IPS-20b (cell line): Measurements from ENCODE around the gene STXBP6.

Experiments used
- H3K27ac ChIP-seq: one replicate; pipeline ENCODE4 v1.5.1; 2013; ENCODE audit warnings: low read length
- H3K27me3 ChIP-seq: 2 replicates; pipeline ENCODE4 v1.6.1; 2013; ENCODE audit warnings: mild to moderate bottlenecking, low read length, inconsistent platforms; ENCODE audit not compliant: insufficient read depth
- H3K36me3 ChIP-seq: 2 replicates; pipeline ENCODE4 v1.6.1; 2013; ENCODE audit warnings: low read depth, mild to moderate bottlenecking, inconsistent platforms, low read length, moderate library complexity; ENCODE audit not compliant: insufficient read depth
- H3K4me1 ChIP-seq: 2 replicates; pipeline ENCODE4 v1.6.1; 2013; ENCODE audit warnings: mild to moderate bottlenecking, control low read depth, inconsistent platforms, low read length, moderate library complexity; ENCODE audit not compliant: insufficient read depth
- H3K4me3 ChIP-seq: 2 replicates; pipeline ENCODE4 v1.5.1; 2013; ENCODE audit warnings: mild to moderate bottlenecking, low read length, inconsistent platforms
- H3K9ac ChIP-seq: 2 replicates; pipeline ENCODE4 v1.6.1; 2013; ENCODE audit warnings: low read depth, mild to moderate bottlenecking, inconsistent platforms, low read length, moderate library complexity
- H3K9me3 ChIP-seq: 2 replicates; pipeline ENCODE4 v1.6.1; 2013; ENCODE audit warnings: mild to moderate bottlenecking, low read depth, low read length, inconsistent platforms; ENCODE audit not compliant: insufficient read depth

STXBP6 gene

GRCh38 chr14:24874514-24875202 is 175.3 kb downstream of the STXBP6 start:
- H3K4me1 ChIP-seq, result no peaks in the 10 kb centered on the region

GRCh38 chr14:24873551-24873950 is 176.4 kb downstream of the STXBP6 start:
- H3K27ac ChIP-seq, result no peak overlapping the region
- no peak overlapping the region for H3K9ac ChIP-seq
- no peak overlapping the region for H3K4me3 ChIP-seq
- no peaks in the 10 kb centered on the region for H3K9me3 ChIP-seq
- no peaks in the 10 kb centered on the region for H3K36me3 ChIP-seq
- H3K27me3 ChIP-seq, result no peaks in the 10 kb centered on the region
- peaks cover 4% of the 10 kb centered on the region; the same call in 1 of the 2 replicates for H3K4me1 ChIP-seq

More at GRCh38 chr14:24874514-24875202, 175.3 kb downstream of the STXBP6 start:
- Histone ChIP-seq H3K4me3 (no peak overlapping the region), H3K27me3 (no peaks in the 10 kb centered on the region), H3K9ac (no peak overlapping the region), H3K9me3 (no peaks in the 10 kb centered on the region), H3K36me3 (no peaks in the 10 kb centered on the region), H3K27ac (no peak overlapping the region)

GRCh38 chr14:24870949-24871701 is 178.8 kb downstream of the STXBP6 start:
- peaks cover 4% of the 10 kb centered on the region; the same call in 1 of the 2 replicates for H3K4me1 ChIP-seq
- no peaks in the 10 kb centered on the region for H3K9me3 ChIP-seq
- H3K36me3 ChIP-seq, result no peaks in the 10 kb centered on the region
- H3K27me3 ChIP-seq, result no peaks in the 10 kb centered on the region
- no peak overlapping the region for H3K4me3 ChIP-seq
- no peak overlapping the region for H3K27ac ChIP-seq
- no peak overlapping the region for H3K9ac ChIP-seq

GRCh38 chr14:24868389-24868788 is 181.6 kb downstream of the STXBP6 start:
- Histone ChIP-seq H3K9ac (no peak overlapping the region), H3K27me3 (no peaks in the 10 kb centered on the region), H3K36me3 (no peaks in the 10 kb centered on the region), H3K4me3 (no peak overlapping the region), H3K27ac (no peak overlapping the region), H3K4me1 (peaks cover 4% of the 10 kb centered on the region; the same call in 1 of the 2 replicates), H3K9me3 (no peaks in the 10 kb centered on the region)

- no peak overlapping the region for H3K9ac ChIP-seq
- H3K4me3 ChIP-seq, result no peak overlapping the region
- H3K27me3 ChIP-seq, result no peaks in the 10 kb centered on the region
- H3K36me3 ChIP-seq, result no peaks in the 10 kb centered on the region
- H3K27ac ChIP-seq, result no peak overlapping the region
- no peaks in the 10 kb centered on the region for H3K9me3 ChIP-seq
- H3K4me1 ChIP-seq, result peaks cover 4% of the 10 kb centered on the region; the same call in 1 of the 2 replicates
Measured at GRCh38 chr14:24866067-24866639, 183.8 kb downstream of the STXBP6 start.

GRCh38 chr14:24863968-24864684 is 185.8 kb downstream of the STXBP6 start:
- H3K27ac ChIP-seq, result no peak overlapping the region
- H3K9ac ChIP-seq, result no peak overlapping the region

GRCh38 chr14:24861083-24861630 is 188.8 kb downstream of the STXBP6 start:
- H3K27me3 ChIP-seq, result no peaks in the 10 kb centered on the region
- no peaks in the 10 kb centered on the region for H3K9me3 ChIP-seq
- no peak overlapping the region for H3K4me3 ChIP-seq
- H3K9ac ChIP-seq, result no peak overlapping the region
- H3K36me3 ChIP-seq, result no peaks in the 10 kb centered on the region
- H3K27ac ChIP-seq, result no peak overlapping the region
- peaks cover 22% of the 10 kb centered on the region for H3K4me1 ChIP-seq

More at GRCh38 chr14:24863968-24864684, 185.8 kb downstream of the STXBP6 start:
- Histone ChIP-seq H3K4me1 (peaks cover 4% of the 10 kb centered on the region; the same call in 1 of the 2 replicates), H3K4me3 (no peak overlapping the region), H3K36me3 (no peaks in the 10 kb centered on the region), H3K27me3 (no peaks in the 10 kb centered on the region), H3K9me3 (no peaks in the 10 kb centered on the region)

- no peaks in the 10 kb centered on the region for H3K27me3 ChIP-seq
- H3K4me1 ChIP-seq, result peaks cover 22% of the 10 kb centered on the region
- no peaks in the 10 kb centered on the region for H3K9me3 ChIP-seq
- H3K4me3 ChIP-seq, result no peak overlapping the region
- H3K36me3 ChIP-seq, result no peaks in the 10 kb centered on the region
- no peak overlapping the region for H3K27ac ChIP-seq
- no peak overlapping the region for H3K9ac ChIP-seq
Measured at GRCh38 chr14:24859559-24859958, 190.4 kb downstream of the STXBP6 start.

GRCh38 chr14:24858684-24859083 is 191.3 kb downstream of the STXBP6 start:
- Histone ChIP-seq H3K9ac (no peak overlapping the region), H3K4me1 (peaks cover 22% of the 10 kb centered on the region), H3K36me3 (no peaks in the 10 kb centered on the region), H3K27me3 (no peaks in the 10 kb centered on the region), H3K9me3 (no peaks in the 10 kb centered on the region), H3K4me3 (no peak overlapping the region), H3K27ac (no peak overlapping the region)

- Histone ChIP-seq H3K27ac (no peak overlapping the region), H3K9me3 (no peaks in the 10 kb centered on the region), H3K9ac (no peak overlapping the region), H3K4me3 (no peak overlapping the region), H3K36me3 (no peaks in the 10 kb centered on the region), H3K4me1 (peaks cover 26% of the 10 kb centered on the region), H3K27me3 (no peaks in the 10 kb centered on the region)
Measured at GRCh38 chr14:24858052-24858451, 191.9 kb downstream of the STXBP6 start.

GRCh38 chr14:24857277-24857676 is 192.7 kb downstream of the STXBP6 start:
- Histone ChIP-seq H3K36me3 (no peaks in the 10 kb centered on the region), H3K27ac (no peak overlapping the region), H3K27me3 (no peaks in the 10 kb centered on the region), H3K4me1 (peaks cover 33% of the 10 kb centered on the region), H3K9me3 (no peaks in the 10 kb centered on the region), H3K9ac (no peak overlapping the region), H3K4me3 (no peak overlapping the region)
